Stimulated activated CD4-positive, alpha-beta T cell treated with anti-CD3 and anti-CD28 coated beads, Interleukin-4, amount 100 ng/mL, for 24 hours (primary cell): ENCODE data around the gene SETD4.
"Not testable (repeated sequence)": the region's sequence is repeated elsewhere in the genome, so short reads cannot be mapped to it uniquely, and the experiment has no call there.

Experiments
- DNase-seq: peaks from one replicate; pipeline ENCODE4 v3.0.0-alpha.2; 2020

The SETD4 gene

DNA sequence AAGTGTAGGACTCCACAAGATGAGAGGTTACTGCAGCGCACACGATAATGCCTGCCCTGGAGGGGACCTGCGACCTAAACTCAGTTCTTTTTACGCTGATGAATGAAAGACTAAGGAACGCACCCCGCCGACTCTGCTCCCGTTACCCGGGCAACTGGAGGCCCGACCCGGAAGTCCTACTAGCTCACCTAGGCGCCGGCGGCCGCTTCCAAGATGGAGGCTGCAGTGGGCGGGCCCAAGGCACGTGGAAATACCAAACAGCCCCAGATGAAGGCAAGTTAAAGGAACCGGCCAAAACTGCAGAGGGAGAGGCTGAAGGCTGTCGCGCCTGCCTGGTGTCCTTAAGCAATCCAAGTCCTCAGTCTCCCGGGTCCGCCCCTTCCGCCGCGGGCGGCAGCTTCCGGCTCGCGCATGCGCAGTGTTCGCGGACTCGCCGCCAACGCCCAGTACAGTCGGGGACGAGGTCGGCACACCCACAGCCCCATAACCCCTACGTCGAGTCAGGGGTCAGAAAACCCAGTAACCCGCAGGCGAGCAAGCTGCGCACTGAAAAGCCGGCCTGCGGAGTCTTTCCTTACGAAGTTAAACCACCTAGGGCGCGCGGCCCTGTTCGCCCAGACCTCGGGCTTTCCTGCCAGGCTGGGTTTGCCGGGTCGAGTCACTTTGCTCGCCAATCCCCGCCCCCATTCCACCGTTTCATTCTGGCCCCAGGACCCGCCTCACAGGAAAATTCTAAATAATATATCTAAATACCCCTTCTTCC is at the start of gene SETD4:
SETD4 (minus strand) TSS at position 368 of the 763 bp plus-strand sequence. CDS start 1,638 bp downstream, outside the sequence.
- DNase-seq = peak; percentile 95

- no peak for DNase-seq
Observed at GRCh38 chr21:36109868-36110267, 49.5 kb upstream of the SETD4 start.

GRCh38 chr21:36105327-36105842 is 45.1 kb upstream of the SETD4 start:
- no peak for DNase-seq

DNA sequence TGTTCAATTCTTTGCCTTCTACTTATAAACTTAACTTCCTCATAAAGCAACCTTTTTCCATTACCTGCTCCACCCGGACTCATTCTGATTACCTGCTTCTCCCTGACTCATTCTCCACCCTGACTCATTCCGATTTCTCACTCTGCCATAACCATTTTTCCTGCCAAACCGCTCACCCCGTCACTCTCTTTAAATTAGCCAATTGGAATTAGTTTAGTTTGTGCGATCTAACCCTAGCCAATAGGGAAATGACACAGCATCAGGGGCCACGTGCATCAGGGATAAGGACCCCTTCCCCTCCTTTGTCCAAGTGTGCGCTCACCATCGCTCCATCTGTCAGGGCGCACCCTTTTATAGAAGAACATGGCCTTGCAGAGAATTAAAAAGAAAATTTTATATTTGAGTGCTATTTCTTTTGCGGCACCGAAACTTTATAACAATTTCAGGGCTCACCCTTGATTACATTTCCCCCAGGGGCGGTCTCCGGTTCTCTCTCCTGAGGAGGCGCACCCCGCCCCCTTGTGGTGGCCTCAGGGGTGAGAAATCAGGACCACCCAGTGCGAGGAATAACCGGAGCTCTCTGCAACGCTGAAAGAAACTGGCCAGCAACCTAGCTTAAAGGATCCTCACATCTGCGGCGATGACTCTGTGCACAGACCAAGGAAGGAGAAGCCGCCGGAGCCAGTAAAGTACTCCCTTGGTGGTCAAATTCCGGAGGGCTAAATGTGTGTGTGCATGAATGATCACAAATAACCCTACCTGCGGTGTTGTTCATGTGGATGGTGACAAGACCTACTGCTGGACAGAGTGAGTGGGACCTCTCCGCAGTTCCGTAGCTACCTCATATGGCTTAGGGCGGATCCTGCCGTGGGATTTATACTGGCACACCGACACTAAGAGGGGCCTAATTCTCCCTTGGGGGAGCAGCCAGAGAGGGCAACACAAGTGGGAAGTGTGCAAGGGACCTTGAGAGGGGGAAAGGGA is 44.3 kb upstream of the SETD4 start:
- DNase-seq = peak; percentile 60

DNA sequence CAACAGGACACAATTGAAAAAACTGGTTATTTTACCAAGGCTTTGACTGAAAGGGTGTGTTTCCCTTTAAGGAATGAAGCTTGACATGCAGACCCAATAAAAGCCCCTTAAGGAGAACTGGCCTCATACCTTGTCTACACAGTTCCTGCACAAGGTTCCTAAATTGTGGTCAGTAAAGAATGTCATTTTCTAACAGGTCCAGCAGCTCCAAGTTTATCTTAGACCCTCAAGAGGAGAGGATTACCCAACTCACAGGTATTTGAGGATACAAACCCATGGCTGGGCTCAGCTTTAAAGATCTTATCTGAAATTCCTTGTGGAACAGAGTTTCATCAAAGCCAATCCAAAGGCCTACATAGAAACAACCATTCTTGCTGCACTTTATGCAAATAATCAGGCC is 43.1 kb upstream of the SETD4 start:
- DNase-seq = no peak

GRCh38 chr21:36100971-36101641 is 40.8 kb upstream of the SETD4 start:
- no peak for DNase-seq

DNA sequence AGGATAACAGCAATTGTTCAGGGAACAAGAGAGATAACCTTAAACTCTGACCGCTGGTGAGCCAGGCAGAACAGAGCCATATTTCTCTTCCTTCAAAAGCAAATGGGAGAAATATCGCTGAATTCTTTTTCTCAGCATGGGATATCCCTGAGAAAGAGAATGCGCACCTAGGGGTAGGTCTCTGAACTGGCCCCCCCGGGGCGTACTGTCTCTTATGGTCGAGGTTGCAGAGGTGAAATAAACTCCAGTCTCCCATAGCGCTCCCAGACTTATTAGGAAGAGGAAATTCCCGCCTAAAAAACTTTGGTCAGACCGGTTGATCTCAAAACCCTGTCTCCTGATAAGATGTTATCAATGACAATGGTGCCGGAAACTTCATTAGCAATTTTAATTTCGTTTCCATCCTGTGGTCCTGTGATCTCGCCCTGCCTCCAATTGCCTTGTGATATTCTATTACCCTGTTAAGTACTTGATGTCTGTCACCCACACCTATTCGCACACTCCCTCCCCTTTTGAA is 39.4 kb upstream of the SETD4 start:
- DNase-seq = not testable (repeated sequence)

DNA sequence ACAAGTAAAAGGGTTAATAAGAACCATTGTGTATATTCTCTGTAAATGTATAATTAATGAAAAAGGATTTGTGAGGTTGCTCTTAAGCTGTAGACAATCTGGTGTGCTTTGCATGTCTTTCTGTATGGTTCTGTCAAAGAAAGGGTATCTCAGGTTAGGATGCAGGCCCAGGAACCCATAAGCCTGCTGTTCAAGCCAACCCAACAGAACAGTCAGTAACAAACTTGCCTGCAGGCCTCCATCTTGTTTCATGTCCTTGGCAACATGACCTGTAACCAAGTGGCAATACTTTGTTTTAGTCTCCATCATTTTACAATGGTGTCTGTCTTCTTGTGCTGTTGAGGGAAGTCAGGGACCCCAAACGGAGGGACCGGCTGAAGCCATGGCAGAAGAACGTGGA is 38.7 kb upstream of the SETD4 start:
- no peak for DNase-seq

DNA sequence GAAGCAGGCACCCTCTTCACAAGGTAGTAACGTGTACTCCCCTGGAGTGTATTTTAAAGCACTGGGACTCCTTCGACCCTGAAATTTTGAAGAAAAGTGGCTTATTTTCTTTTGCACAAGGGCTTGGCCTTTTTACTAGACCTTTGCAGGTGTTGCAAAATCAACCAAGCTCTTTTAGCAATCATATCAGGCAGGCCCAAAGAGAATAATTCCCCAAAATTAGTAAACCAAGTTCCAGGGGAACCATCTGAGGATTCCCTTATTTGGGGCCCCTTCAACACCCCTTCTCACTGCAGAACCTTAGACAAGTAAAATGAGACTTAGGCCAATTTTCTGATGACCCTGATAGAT is 37.8 kb upstream of the SETD4 start:
- no peak for DNase-seq

DNA sequence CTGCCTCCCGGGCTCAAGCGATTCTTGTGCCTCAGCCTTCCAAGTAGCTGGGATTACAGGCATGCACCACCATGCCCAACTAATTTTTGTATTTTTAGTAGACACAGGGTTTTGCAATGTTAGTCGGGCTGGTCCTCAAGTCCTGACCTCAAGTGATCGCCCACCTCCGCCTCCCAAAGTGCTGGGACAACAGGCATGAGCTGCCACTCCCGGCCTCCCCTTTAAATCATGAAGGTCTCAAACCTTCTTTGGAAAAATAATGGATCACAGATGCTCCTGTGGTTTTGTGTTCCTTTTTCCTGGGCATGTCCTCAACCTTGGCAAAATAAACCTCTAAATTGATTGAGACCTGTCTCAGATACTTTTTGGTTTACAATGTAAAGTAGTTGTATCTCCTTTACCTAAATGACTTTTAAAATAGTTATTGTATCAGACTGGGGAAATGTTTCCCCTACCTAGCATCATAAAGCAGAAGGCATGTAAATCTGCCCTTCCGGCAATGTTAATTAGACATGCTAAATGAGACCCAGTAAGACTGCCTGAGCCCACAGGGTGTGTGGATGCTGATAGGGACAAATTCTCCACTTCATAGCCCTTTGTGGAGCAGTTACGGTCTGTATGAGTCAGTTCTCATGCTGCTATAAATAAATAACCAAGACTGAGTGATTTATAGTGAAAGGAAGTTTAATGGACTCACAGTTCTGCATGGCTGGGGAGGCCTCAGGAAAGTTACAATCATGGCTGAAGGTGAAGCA is 37.3 kb upstream of the SETD4 start:
- no peak for DNase-seq

GRCh38 chr21:36096398-36097290 is 36.3 kb upstream of the SETD4 start:
- DNase-seq = no peak

GRCh38 chr21:36093512-36093911 is 33.2 kb upstream of the SETD4 start:
- DNase-seq = no peak

GRCh38 chr21:36092681-36093080 is 32.4 kb upstream of the SETD4 start:
- DNase-seq = no peak

DNA sequence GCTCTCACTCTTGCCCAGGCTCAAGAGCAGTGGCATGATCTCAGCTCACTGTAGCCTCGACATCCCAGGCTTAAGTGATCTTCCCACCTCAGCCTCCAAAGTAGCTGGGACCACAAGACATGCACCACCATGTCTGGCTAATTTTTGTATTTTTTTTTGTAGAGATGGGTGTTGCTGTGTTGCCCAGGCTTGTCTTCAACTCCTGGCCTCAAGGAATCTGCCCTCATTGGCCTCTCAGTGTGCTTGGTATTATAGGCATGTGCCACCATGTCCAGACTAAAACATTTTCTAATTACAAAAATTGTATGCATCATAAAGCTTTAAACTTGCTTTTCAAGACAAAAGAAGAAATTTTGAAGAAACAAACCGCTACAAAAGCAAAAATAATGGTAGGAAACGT is 29.6 kb upstream of the SETD4 start:
- DNase-seq = no peak

DNA sequence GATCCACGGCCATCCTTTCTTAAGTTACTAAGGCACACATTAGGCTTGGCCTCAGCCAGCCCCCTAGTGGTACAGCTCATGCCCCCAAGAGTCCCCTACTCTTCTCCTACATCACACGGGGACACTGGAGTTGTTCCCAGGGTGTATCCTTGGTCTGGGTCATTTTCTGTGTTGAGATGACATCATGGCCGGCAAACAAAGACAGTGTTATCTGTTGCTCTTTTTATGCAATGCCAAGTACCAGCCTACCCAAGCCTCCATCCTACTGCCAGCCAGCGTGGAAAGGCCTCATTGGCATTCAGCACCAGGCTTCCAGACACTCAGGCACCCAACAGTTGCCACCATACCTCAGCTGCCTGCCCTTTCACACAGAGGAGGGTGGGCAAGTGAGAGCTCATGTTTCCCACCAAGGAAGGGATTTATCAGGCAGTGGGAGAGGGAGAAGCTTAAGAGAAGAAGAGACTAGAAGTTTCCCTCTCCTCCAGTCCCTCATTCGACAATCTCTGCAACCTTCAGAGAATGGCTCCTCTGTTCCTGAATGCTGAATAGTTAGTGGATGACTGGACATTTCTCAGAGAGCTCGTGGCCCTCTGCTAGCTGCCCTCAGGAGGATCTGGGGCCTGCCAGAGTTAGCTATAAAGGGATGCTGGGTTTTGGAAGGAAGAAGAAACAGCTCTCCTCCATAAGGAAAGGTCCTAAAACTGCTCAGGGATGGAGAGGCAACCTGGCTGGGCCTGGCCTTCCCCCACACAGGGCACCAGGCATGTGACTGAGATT is 27.2 kb upstream of the SETD4 start:
- DNase-seq = no peak

GRCh38 chr21:36082237-36082664 is 21.9 kb upstream of the SETD4 start:
- no peak for DNase-seq

DNA sequence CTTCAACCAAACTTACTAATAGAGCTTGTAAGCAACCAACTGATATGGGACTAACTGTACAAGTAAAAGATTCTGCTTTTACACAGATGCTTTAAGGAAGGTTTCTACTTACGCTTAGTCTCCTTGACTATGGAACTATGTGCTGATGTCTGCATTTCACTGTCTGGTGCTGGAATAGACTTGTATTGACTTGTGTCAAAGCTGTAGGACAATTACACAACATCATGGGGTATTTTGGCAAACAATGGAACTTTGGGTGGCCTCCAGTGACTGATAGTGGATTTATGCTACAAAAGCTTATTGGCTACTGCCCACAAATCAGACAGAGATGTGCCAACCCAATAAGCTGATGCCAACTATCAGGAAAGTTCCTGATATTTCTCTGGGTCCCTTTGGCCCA is 20.1 kb upstream of the SETD4 start:
- no peak for DNase-seq

GRCh38 chr21:36079671-36080070 is 19.3 kb upstream of the SETD4 start:
- no peak for DNase-seq

GRCh38 chr21:36079010-36079649 is 18.8 kb upstream of the SETD4 start:
- peak; percentile 55 for DNase-seq

DNA sequence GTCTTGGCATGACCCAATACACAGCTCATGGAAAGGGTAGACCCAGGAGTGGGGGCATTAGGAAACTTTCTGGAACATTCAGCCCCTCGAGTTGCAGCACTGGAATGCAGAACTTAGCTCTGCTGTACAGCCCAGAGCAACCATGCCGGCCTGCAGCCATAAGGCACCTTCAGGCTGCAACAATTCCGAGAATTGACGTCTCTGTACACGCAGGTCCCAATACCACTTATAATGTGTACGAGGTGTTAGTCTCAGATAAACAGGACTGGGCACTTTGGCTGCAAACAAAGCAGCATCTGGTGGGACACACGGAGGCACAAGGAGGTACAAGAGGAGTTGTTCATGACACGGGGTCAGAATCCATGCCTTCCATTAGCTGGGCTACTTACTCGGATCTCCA is 17.4 kb upstream of the SETD4 start:
- DNase-seq = no peak
